ENCODE measurements around the gene AFF1.

DNA sequence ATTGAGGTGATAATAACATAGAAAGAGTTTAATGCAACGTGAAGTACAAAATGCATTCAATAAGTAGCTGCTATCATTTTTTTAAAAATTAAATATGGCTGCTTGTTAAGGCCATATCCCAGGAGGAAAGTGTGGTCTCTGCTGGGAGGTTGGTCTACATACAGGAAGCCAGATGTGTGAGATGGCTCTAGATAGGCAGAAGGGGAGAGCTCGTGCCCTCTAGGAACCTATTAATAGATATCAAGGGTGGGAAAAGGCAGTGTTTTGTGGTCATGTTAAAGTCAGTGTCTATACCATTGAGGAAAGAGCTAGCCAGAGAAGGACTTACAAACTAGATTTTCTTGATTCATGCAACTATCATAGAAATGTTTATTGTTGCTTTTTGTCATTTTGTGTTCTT lies 145.2 kb downstream of the AFF1 start:
- TF ChIP-seq, protein P1, sequence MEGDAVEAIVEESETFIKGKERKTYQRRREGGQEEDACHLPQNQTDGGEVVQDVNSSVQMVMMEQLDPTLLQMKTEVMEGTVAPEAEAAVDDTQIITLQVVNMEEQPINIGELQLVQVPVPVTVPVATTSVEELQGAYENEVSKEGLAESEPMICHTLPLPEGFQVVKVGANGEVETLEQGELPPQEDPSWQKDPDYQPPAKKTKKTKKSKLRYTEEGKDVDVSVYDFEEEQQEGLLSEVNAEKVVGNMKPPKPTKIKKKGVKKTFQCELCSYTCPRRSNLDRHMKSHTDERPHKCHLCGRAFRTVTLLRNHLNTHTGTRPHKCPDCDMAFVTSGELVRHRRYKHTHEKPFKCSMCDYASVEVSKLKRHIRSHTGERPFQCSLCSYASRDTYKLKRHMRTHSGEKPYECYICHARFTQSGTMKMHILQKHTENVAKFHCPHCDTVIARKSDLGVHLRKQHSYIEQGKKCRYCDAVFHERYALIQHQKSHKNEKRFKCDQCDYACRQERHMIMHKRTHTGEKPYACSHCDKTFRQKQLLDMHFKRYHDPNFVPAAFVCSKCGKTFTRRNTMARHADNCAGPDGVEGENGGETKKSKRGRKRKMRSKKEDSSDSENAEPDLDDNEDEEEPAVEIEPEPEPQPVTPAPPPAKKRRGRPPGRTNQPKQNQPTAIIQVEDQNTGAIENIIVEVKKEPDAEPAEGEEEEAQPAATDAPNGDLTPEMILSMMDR (IDR thresholded peaks at IDR 0.05): no peak
- TF ChIP-seq POLR2A (IDR thresholded peaks at IDR 0.05): no peak

Data from esophagus squamous epithelium (tissue), 4 donors.